Measurements from ENCODE around the gene TNFRSF1A.

Gene TNFRSF1A

DNA sequence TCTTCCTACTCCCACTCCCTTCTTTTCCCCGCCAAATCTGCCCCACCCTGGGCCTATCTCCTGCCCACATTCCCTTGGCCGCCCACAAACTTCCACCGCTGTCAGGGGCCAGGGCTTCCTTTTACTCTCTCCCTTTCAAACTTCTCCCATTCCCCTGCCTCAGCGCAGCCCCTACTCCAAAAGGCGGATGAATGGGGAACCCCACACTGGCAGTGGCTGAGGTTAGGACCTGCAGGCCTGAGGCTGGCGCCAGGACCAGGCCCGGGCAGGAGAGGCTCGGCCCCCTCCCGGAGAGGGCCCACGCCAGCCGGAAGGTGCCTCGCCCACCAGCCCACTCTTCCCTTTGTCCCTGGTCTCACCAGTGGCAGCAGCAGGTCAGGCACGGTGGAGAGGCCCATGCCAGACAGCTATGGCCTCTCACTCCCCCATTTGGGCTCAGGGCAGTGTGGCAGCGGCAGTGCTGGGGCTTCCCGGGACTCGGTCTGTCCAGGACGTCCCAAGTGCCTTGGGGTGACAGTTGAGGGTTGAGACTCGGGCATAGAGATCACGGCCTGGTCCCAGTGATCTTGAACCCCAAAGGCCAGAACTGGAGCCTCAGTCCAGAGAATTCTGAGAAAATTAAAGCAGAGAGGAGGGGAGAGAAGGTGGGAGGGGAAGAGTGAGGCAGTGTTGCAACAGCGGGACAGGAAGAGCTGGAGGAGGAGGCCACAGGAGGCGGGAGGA, at the start of gene TNFRSF1A:
TSS of gene TNFRSF1A (minus strand) at position 660 of the 723 bp plus-strand sequence. CDS start at position 398, 262 bp downstream.
- FAIRE-seq (no peak), DNase-seq (ENCODE audit: insufficient read length, low spot score) (no peak)
- TF ChIP-seq, protein P1, sequence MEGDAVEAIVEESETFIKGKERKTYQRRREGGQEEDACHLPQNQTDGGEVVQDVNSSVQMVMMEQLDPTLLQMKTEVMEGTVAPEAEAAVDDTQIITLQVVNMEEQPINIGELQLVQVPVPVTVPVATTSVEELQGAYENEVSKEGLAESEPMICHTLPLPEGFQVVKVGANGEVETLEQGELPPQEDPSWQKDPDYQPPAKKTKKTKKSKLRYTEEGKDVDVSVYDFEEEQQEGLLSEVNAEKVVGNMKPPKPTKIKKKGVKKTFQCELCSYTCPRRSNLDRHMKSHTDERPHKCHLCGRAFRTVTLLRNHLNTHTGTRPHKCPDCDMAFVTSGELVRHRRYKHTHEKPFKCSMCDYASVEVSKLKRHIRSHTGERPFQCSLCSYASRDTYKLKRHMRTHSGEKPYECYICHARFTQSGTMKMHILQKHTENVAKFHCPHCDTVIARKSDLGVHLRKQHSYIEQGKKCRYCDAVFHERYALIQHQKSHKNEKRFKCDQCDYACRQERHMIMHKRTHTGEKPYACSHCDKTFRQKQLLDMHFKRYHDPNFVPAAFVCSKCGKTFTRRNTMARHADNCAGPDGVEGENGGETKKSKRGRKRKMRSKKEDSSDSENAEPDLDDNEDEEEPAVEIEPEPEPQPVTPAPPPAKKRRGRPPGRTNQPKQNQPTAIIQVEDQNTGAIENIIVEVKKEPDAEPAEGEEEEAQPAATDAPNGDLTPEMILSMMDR (IDR thresholded peaks at IDR 0.05; ENCODE audit: insufficient read depth, missing control alignments) = no peak

DNA sequence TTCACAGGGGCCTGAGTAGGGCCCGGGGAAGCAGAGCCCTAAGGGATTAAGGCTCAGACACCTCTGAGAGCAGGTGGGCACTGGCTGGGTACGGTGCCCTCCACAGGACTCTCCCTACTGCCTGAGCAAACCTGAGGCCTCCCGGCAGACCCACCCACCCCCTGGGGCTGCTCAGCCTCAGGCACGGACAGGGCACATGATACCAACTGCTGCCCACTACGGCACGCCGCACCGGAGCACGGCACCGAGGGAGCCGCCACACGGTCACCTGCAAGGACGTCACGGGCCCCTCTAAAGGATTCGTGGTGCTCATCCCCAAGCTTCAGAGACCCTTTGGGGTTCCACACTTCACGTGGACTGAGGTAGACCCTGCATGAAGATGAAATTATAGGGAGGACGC, 49.1 kb upstream of the TNFRSF1A start:
- FAIRE-seq = no peak
- TF ChIP-seq, protein P1 (IDR thresholded peaks at IDR 0.05; ENCODE audit: insufficient read depth, missing control alignments) = no peak
- no peak for DNase-seq (ENCODE audit: insufficient read length, low spot score)

DNA sequence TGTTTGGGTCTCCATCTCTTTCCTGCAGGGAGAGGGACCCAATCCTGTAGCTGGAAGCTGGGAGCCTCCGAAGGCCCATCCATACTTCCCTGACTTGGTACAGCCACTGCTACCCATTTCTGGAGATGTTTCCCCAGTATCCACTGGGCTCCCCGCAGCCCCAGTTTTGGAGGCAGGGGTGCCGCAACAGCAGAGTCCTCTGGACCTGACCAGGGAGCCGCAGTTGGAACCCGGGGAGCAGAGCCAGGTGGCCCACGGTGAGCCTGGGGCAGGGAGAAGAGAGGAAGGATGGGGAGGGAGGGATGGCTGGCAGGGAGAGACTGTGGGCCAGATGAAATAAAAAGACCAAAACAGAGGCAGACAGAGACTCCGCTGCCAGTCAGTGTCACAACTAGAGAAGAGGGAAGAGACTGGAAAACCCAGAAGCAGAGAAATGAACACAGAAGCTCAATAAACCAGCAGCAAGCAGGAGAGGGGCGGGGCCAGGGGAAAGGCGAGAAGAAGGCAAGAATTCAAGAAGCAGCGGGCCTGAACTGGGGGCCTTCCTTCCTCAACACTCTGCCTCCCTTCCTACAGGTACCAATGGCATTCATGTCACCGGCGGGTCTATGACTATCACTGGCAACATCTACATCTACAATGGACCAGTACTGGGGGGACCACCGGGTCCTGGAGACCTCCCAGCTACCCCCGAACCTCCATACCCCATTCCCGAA, 48.4 kb upstream of the TNFRSF1A start:
- FAIRE-seq = no peak

DNA sequence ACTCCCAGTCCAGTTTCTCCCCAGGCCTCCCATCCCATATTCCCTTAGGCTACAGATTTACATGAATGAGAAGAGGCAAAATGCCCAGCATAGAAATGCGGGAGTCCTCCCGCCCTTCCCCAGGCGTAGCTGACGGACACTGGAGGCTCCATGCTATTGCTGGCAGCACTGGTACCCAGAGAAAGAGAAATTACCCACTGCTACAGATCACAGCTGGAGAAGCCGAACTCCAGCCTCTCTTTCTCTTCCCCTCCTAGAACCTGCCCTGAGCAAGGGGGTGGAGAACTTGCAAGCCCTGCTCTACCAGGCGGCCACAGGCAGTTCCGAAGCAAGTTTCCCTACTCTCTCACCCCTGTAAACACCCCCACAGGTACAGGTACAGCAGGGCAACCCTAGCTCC, 45.7 kb upstream of the TNFRSF1A start:
- DNase-seq (ENCODE audit: insufficient read length, low spot score) = no peak
- TF ChIP-seq, protein P1 (IDR thresholded peaks at IDR 0.05; ENCODE audit: insufficient read depth, missing control alignments) = no peak
- FAIRE-seq = no peak

More for the DNA sequence above, 48.4 kb upstream of the TNFRSF1A start:
- TF ChIP-seq, protein P1 (IDR thresholded peaks at IDR 0.05; ENCODE audit: insufficient read depth, missing control alignments) = no peak
- DNase-seq (ENCODE audit: insufficient read length, low spot score) = no peak

DNA sequence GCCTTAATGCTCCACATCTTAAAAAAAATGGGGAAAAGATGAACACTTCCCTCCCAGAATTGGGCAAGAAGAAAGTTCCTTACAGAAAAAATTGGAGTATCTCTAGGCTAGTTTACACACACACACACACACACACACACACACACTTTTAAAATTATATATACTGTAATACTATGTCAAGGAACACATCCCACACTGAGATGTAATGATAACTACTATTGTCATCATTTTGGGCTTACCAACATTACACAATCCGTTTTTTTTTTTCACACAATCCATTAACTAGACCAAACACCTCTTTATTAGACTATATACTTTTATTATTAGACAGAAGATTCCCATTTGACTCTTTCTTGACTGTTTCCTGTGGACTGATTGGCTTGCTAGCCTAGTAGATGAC, 44.6 kb upstream of the TNFRSF1A start:
- FAIRE-seq = no peak
- TF ChIP-seq, protein P1 (IDR thresholded peaks at IDR 0.05; ENCODE audit: insufficient read depth, missing control alignments) = no peak
- no peak for DNase-seq (ENCODE audit: insufficient read length, low spot score)

DNA sequence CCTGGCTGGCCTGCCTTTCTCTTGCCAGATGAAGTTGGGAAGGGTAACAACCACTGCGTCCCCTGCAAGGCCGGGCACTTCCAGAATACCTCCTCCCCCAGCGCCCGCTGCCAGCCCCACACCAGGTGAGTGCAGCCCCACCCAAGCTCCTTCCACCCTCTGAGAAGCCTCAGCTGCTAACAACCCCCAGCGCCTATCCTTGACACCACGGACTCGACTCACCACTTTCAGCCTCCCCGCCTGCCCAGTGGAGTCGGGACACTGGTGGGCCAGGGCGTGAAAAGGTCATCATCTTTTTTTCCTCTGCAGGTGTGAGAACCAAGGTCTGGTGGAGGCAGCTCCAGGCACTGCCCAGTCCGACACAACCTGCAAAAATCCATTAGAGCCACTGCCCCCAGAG, 44.2 kb upstream of the TNFRSF1A start:
- no peak for FAIRE-seq
- no peak for DNase-seq (ENCODE audit: insufficient read length, low spot score)
- TF ChIP-seq, protein P1 (IDR thresholded peaks at IDR 0.05; ENCODE audit: insufficient read depth, missing control alignments) = no peak

Measured in D721Med (cell line).